Measurements from ENCODE around the gene TMEM61.

DNA sequence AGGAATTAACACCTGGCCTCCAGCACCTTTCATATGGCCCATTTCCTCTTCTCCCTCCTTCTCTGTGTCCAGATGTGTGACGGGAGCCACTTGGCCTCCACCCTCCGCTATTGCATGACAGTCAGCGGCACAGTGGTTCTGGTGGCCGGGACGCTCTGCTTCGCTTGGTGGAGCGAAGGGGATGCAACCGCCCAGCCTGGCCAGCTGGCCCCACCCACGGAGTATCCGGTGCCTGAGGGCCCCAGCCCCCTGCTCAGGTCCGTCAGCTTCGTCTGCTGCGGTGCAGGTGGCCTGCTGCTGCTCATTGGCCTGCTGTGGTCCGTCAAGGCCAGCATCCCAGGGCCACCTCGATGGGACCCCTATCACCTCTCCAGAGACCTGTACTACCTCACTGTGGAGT, 5.6 kb downstream of the TMEM61 start:
- TF ChIP-seq, protein P1, sequence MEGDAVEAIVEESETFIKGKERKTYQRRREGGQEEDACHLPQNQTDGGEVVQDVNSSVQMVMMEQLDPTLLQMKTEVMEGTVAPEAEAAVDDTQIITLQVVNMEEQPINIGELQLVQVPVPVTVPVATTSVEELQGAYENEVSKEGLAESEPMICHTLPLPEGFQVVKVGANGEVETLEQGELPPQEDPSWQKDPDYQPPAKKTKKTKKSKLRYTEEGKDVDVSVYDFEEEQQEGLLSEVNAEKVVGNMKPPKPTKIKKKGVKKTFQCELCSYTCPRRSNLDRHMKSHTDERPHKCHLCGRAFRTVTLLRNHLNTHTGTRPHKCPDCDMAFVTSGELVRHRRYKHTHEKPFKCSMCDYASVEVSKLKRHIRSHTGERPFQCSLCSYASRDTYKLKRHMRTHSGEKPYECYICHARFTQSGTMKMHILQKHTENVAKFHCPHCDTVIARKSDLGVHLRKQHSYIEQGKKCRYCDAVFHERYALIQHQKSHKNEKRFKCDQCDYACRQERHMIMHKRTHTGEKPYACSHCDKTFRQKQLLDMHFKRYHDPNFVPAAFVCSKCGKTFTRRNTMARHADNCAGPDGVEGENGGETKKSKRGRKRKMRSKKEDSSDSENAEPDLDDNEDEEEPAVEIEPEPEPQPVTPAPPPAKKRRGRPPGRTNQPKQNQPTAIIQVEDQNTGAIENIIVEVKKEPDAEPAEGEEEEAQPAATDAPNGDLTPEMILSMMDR (IDR thresholded peaks at IDR 0.05) = no peak
- no peak for TF ChIP-seq POLR2A (IDR thresholded peaks at IDR 0.05)

Measured in lower leg skin (tissue), 3 donors.